Upper lobe of right lung (tissue), 1 donor: ENCODE results near the gene DLEU7. TPM values are rescaled to one million over a fixed set of nuclear protein-coding genes. Genes with fewer than 3 reads are reported as not detected.

Experiments used
- ATAC-seq: fragments of 200-7000 bp; cut with Tn5 transposase; one replicate; pipeline ENCODE4 v1.9.1; 2020; ENCODE audit warnings: mild to moderate bottlenecking, moderate library complexity
- DNase-seq: peaks from one replicate; pipeline ENCODE4 v3.0.0-alpha.2; 2020
- H3K27ac ChIP-seq: fragments of 200-600 bp; one replicate; pipeline ENCODE4 v1.8.0; 2022
- H3K27me3 ChIP-seq: fragments of 200-600 bp; one replicate; pipeline ENCODE4 v1.8.0; 2022; ENCODE audit warnings: mild to moderate bottlenecking
- H3K36me3 ChIP-seq: fragments of 200-600 bp; one replicate; pipeline ENCODE4 v1.8.0; 2022
- H3K4me1 ChIP-seq: fragments of 200-600 bp; one replicate; pipeline ENCODE4 v1.8.0; 2022
- H3K4me3 ChIP-seq: fragments of 200-600 bp; one replicate; pipeline ENCODE4 v1.8.0; 2022; ENCODE audit warnings: mild to moderate bottlenecking
- H3K9me3 ChIP-seq: fragments of 200-600 bp; one replicate; pipeline ENCODE4 v1.8.0; 2022
- CTCF ChIP-seq: fragments of 200-600 bp; IDR thresholded peaks from one replicate; pipeline ENCODE4 v1.8.0; 2022; ENCODE audit warnings: antibody characterized with exemption
- intact Hi-C: fragments of 100-400 bp; cut with DNase I; formaldehyde crosslinking; loops from one replicate; pipeline ENCODE4 v1.11.0; 2022
- total RNA-seq: library from RNA; stranded (reverse); fragmentation: NEBNext Ultra II Directional; extraction: Animal tissue kit (Norgen Biotek cat#: 25700); gene quantifications from one replicate; pipeline ENCODE4 v1.2.1, GENCODE V29; 2021
- donor health status: DM: no; HTN: yes; CAD: no; lungs with severe emphysema.

DLEU7 gene
- total RNA-seq, 1 donor from 2014 or later, result 1.6 TPM

- H3K9me3 ChIP-seq, result no peaks in the 10 kb centered on the region
- no peak for TF ChIP-seq CTCF
- H3K27me3 ChIP-seq, result no peaks in the 10 kb centered on the region
- H3K4me3 ChIP-seq, result no peak overlapping the region
- no peaks in the 10 kb centered on the region for H3K36me3 ChIP-seq
- intact Hi-C loops, result no loop called here
- ATAC-seq, result peak; percentile 62
- DNase-seq, result no peak
- H3K27ac ChIP-seq, result no peak overlapping the region
- H3K4me1 ChIP-seq, result no peaks in the 10 kb centered on the region
These were observed 32.5 kb downstream of the DLEU7 start for GRCh38 chr13:50810998-50811397.

- Histone ChIP-seq H3K9me3 (no peaks in the 10 kb centered on the region), H3K27me3 (no peaks in the 10 kb centered on the region), H3K27ac (no peak overlapping the region), H3K36me3 (no peaks in the 10 kb centered on the region), H3K4me1 (no peaks in the 10 kb centered on the region), H3K4me3 (no peak overlapping the region)
- DNase-seq (no peak), ATAC-seq (no peak)
- no peak for TF ChIP-seq CTCF
- intact Hi-C loops, result no loop called here
These were observed 33.0 kb downstream of the DLEU7 start for GRCh38 chr13:50810468-50810867.

DNA sequence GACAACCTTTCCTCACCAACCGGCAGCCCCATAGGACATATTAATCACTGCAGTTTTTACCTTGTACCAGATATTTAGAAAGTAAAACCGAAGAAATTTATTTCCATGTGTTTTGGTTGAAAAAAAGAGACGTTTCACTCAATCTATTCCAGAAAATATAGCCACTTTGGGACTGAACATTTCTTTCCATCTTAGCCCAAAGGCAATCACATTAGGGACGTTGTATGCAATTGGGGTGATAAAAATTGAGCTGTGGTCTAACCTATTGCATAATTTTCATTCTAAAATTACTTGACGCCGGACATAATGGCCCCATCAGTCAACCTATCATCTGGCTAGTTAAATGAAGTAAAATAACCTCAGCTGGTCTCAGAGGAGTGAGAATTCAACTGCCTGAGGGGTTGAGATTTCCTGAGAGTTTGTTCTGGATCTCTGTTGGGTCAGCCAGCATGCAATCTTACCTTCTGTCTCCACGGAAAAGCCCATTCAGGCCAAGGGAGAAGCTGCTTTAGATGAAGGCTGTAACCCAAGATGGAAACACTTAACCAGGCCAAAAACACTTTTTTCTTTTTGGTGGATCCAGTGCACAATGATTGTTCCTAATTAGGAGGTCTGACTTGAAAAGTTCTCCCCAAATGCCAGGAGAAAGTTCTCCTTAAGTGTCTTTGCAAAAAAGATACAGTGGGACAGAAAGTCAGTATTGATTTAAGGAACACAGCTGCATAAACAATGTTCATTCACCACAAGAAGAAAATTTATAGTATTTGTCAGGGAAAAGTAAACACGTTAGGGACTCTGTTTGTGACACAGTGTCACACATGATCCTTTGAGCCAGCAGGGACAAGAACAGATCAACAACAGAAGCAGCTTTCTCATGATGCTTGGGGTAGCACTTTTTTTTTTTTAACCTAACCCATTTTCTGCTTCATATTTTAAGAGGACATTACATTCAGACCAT, 34.1 kb downstream of the DLEU7 start:
- Histone ChIP-seq H3K4me3 (no peak overlapping the region), H3K9me3 (no peaks in the 10 kb centered on the region), H3K27ac (no peak overlapping the region), H3K36me3 (no peaks in the 10 kb centered on the region), H3K27me3 (no peaks in the 10 kb centered on the region), H3K4me1 (no peaks in the 10 kb centered on the region)
- no peak for TF ChIP-seq CTCF
- intact Hi-C loops, result no loop called here
- DNase-seq, result no peak
- no peak for ATAC-seq

GRCh38 chr13:50805805-50806204, 37.7 kb downstream of the DLEU7 start:
- Histone ChIP-seq H3K36me3 (no peaks in the 10 kb centered on the region), H3K27me3 (no peaks in the 10 kb centered on the region), H3K27ac (no peak overlapping the region), H3K9me3 (no peaks in the 10 kb centered on the region), H3K4me1 (peaks cover 5% of the 10 kb centered on the region), H3K4me3 (no peak overlapping the region)
- ATAC-seq, result no peak
- intact Hi-C loops, result no loop called here
- DNase-seq, result no peak
- no peak for TF ChIP-seq CTCF

GRCh38 chr13:50801087-50801931, 42.2 kb downstream of the DLEU7 start:
- Histone ChIP-seq H3K27ac (no peak overlapping the region), H3K4me3 (no peak overlapping the region), H3K27me3 (no peaks in the 10 kb centered on the region), H3K36me3 (no peaks in the 10 kb centered on the region), H3K9me3 (no peaks in the 10 kb centered on the region), H3K4me1 (peaks cover 13% of the 10 kb centered on the region)
- ATAC-seq (peak; percentile 99), DNase-seq (no peak)
- TF ChIP-seq CTCF, result peak; percentile 80
- intact Hi-C loops, result no loop called here
